Skeletal muscle tissue (tissue), 4 donors: Measurements from ENCODE around the gene APOBR. TPM values are rescaled to one million over a fixed set of nuclear protein-coding genes. Genes with fewer than 3 reads are reported as not detected.

Experiments
- H3K27ac ChIP-seq: one replicate; pipeline ENCODE4 v1.7.0; 2013; ENCODE audit warnings: mild to moderate bottlenecking, low read depth, low read length, inconsistent platforms
- H3K27me3 ChIP-seq, 3 donors: one replicate each; pipeline ENCODE4 v1.7.0; 2013; ENCODE audit warnings: low read length in 3 of 3; ENCODE audit not compliant: control insufficient read depth in 3 of 3, insufficient read depth in 3 of 3
- H3K36me3 ChIP-seq, 3 donors: one replicate each; pipeline ENCODE4 v1.7.0; 2013; ENCODE audit warnings: low read length in 3 of 3; ENCODE audit not compliant: control insufficient read depth in 3 of 3, insufficient read depth in 3 of 3
- H3K4me1 ChIP-seq, 3 donors: one replicate each; pipeline ENCODE4 v1.7.0; 2013; ENCODE audit warnings: low read length in 3 of 3, mild to moderate bottlenecking in 3 of 3; ENCODE audit not compliant: control insufficient read depth in 3 of 3, insufficient read depth in 3 of 3
- H3K4me3 ChIP-seq, 3 donors: one replicate each; pipeline ENCODE4 v1.7.0; 2013; ENCODE audit warnings: low read length in 3 of 3
- H3K9ac ChIP-seq, 3 donors: one replicate each; pipeline ENCODE4 v1.7.0; 2013; ENCODE audit warnings: low read length in 3 of 3, mild to moderate bottlenecking in 3 of 3, moderate library complexity in 2 of 3, low read depth in 1 of 3
- H3K9me3 ChIP-seq, 3 donors: one replicate each; pipeline ENCODE4 v1.7.0; 2013; ENCODE audit warnings: low read length in 3 of 3; ENCODE audit not compliant: control insufficient read depth in 3 of 3
- total RNA-seq: library from RNA; depleted of rRNA; stranded (reverse); fragments of >200 nt; gene quantifications from one replicate; pipeline ENCODE4 v1.2.3, GENCODE V29; 2014
- donor health status: Osteomylitis.

APOBR gene
- total RNA-seq, 1 donor from 2014 or later: under 0.01 TPM

- Histone ChIP-seq H3K9ac (no peak overlapping the region), H3K9me3 (no peaks in the 10 kb centered on the region), H3K27me3 (peaks cover 0 to 2% (median 0%) of the 10 kb centered on the region in 3 donors), H3K27ac (no peak overlapping the region), H3K4me3 (no peak overlapping the region), H3K36me3 (no peaks in the 10 kb centered on the region), H3K4me1 (no peaks in the 10 kb centered on the region)
These were observed 53.9 kb downstream of the APOBR start for GRCh38 chr16:28548306-28548802.

Other genes with a start within 250 kb of the APOBR start
- 1.0 TPM for gene SBK1, start 202.1 kb upstream of the APOBR start, total RNA-seq
- gene NPIPB6, start 131.1 kb upstream of the APOBR start, total RNA-seq: not detected
- 150 TPM for gene EIF3CL, start 90.8 kb upstream of the APOBR start, total RNA-seq
- not detected for gene NPIPB7, start 22.3 kb upstream of the APOBR start, total RNA-seq
- gene CLN3, start 2.6 kb upstream of the APOBR start, total RNA-seq: 10.4 TPM
- 0.52 TPM for gene IL27, start 12.2 kb downstream of the APOBR start, total RNA-seq
- gene NUPR1, start 44.3 kb downstream of the APOBR start, total RNA-seq: 3.7 TPM
- 19.8 TPM for gene SGF29, start 59.3 kb downstream of the APOBR start, total RNA-seq
- gene SULT1A2, start 102.4 kb downstream of the APOBR start, total RNA-seq: 0.52 TPM
- gene SULT1A1, start 115.4 kb downstream of the APOBR start, total RNA-seq: 2.6 TPM
- not detected for gene NPIPB8, start 143.4 kb downstream of the APOBR start, total RNA-seq
- 197 TPM for gene EIF3C, start 216.8 kb downstream of the APOBR start, total RNA-seq